Nucleus accumbens (tissue), 56 donors: Measurements from ENCODE around the gene HIVEP3.

ENCODE experiments used
- DNase-seq, 56 donors: peaks; one replicate each; lab custom pipeline; 2025; lab: John Stamatoyannopoulos, UW

The HIVEP3 gene

GRCh38 chr1:41768583-41768982, 150.1 kb downstream of the HIVEP3 start:
- no peak for DNase-seq

GRCh38 chr1:41767534-41768525, 150.9 kb downstream of the HIVEP3 start:
- no peak for DNase-seq

- DNase-seq, result no peak
Measured at GRCh38 chr1:41766546-41766945, 152.2 kb downstream of the HIVEP3 start.

DNA sequence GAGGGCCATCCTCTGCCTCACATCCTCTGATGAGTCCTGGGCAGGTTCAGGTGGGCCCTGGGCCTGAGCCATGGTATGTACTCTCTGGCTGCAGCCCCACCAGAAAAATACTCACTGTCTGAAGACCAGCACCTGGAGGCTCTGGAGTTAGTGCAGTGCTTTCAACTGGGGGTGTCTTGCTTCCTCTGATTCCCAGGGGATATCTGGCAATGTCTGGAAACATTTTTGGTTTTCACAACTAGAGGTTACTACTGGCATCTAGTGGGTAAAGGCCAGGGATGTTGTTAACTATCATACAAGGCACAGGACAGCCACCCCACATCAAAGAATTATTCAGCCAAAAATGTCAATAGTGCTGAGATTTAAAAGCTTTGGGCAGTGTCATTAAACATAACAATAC, 152.7 kb downstream of the HIVEP3 start:
- DNase-seq, result no peak

DNA sequence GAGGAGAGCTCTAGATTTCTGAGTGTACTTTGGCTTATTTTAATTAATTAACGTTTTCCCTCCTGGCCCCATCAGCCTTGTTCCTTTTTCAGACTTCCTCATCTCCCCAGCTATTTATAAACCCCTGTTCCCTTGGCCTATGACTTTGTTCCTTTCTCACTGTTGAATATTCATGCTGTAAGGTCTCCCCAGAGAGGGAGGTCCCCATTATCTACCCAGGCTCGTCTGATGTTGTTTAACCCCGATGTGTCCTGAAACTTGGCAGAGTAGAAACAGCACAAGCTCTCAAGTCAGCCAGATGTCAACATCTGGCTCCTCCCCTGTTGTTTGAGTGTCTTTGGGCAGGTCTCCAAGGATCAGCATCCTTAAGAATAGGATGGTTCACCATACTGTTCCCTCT, 153.6 kb downstream of the HIVEP3 start:
- DNase-seq, result no peak

DNA sequence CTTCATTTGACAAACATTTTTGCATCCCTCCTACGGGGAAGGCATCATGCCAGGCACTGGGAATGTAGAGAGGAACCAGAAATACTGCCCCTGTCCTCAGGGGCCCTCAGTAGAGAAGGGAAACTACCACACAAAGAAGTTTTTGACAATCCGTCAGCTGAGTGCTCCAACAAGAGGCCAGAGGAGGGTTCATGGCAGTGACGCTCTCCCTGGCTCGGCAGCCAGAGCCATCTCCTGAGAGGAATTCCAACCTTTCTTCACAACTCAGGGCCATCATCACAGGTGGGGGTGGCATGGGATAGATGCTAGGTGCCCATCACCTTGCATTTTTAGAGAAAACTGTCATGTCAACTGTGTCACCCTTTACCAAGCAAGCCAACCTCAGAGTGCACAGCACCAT, 154.1 kb downstream of the HIVEP3 start:
- DNase-seq, result peak in 7 of 56 donors; percentile 11 to 35 (median 21)

DNA sequence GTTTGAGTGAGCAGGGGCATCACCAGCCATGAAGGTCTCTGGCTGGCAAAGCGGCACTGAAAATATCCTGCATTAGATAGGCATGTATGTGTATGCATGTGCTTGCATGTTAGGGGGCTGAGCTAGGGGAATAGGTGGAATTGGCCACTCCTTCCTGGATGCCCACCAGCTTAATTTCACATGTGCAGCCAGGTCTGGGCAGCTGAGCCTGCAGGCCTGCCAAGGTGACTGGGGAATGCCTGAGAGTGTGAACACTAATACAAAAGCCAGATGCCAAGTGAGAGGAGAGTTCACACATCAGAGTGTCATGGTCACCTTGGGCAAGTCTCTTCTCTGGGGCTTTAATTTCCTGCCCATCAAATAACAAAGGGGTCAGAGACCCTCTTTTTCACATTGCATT, 155.9 kb downstream of the HIVEP3 start:
- no peak for DNase-seq

- no peak for DNase-seq
Measured at GRCh38 chr1:41762251-41762650, 156.5 kb downstream of the HIVEP3 start.

DNA sequence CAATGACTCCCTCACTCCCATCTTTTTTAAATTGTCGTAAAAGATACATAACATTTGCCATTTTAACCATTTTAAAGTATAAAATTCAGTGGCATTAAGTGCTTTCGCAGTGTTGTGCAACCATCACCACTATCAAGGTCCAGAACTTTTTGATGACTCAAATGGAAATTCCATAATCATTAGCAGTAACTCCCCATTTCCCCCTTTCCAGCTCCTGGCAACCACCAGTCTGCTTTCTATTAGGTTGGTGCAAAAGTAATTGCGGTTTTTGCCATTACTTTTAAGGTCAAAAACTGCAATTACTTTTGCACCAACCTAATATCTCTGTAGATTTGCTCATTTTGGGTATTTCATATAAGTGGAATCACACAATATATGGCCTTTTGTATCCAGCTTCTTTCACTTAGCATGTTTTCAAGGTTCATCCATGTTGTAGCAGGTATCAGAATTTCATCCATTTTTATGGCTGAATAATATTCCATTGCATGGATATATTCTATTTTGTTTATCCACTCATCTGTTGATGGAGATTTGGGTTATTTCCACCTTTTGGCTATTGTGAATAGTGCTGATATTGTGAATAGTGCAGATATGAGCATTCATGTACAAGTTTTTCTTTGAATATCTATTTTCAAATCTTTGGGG, 159.7 kb downstream of the HIVEP3 start:
- no peak for DNase-seq

GRCh38 chr1:41758500-41758899, 160.2 kb downstream of the HIVEP3 start:
- no peak for DNase-seq

GRCh38 chr1:41754540-41754939, 164.2 kb downstream of the HIVEP3 start:
- DNase-seq, result no peak

DNA sequence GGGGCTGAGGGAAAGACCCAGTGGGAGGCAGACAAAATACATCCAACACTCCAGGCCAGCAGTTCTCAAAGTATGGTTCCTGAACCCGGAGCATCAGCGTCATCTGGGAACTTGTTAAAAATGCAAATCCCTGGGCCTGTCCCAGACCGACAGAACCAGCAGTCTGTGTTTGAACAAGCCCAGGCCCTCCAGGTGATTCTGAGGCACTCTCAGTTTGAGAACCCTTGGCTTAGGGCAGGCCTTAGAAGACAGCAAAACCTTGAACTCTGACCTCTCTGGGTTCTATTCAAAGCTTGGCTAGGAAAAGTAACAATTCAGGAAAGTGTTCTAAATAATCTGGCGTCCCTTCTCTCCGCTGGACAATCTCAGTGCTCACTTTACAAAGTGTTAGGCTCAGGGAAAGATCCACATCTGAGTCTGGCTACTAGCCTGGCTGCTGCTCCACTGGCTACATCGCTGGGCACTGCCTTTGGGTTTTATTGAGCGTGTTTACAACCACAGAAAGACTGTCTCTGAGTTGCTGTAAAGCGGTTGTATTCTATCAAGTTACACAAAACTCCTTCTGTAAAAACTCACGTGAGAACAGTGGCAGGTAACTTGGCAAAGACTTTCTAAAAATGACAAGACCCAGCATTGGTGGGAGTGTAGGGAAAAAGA, 166.1 kb downstream of the HIVEP3 start:
- DNase-seq, result no peak

GRCh38 chr1:41751804-41752513, 166.8 kb downstream of the HIVEP3 start:
- DNase-seq, result peak in 1 of 56 donors; percentile 17

- no peak for DNase-seq
Measured at GRCh38 chr1:41749991-41750745, 168.6 kb downstream of the HIVEP3 start.

GRCh38 chr1:41745022-41745421, 173.7 kb downstream of the HIVEP3 start:
- DNase-seq, result no peak

DNA sequence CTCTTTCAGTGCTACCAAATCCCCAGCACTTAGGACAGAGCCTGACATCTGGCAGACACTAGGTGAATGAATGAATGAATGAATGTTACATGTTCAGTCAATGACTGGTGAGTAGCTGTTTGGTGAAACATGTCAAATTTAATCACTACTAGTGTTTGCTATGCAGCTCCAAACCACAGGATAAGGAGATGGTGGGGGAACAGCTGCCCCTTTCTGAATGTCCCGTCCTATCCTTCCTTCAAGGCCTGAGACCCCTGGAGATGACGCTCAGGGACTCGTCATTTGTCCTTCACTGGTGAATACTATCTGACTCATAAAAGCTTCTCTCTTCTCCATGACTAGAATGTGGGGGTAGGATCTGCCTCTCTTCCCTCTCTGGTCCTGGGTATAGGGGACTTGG, 175.4 kb downstream of the HIVEP3 start:
- no peak for DNase-seq

DNA sequence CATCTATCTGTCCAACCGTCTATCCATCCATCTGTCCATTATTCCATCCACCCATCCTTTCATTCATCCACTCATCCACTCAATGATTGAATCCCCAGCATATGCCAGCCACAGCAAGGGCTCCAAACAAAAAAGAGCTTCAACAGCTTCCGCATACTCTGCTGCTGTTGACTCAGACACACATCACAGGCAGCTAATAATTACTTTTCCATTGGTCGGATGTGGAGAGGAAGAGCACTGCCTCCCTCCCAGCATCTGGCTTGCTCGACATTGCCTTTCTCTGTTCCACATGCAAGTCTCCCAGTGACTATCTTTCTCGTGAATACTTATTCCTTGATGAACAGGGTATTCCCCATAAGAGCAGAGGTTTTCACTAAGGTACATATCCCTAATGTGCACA, 176.5 kb downstream of the HIVEP3 start:
- peak in 8 of 56 donors; percentile 13 to 37 (median 19) for DNase-seq

- DNase-seq, result no peak
Measured at GRCh38 chr1:41741244-41741643, 177.5 kb downstream of the HIVEP3 start.

DNA sequence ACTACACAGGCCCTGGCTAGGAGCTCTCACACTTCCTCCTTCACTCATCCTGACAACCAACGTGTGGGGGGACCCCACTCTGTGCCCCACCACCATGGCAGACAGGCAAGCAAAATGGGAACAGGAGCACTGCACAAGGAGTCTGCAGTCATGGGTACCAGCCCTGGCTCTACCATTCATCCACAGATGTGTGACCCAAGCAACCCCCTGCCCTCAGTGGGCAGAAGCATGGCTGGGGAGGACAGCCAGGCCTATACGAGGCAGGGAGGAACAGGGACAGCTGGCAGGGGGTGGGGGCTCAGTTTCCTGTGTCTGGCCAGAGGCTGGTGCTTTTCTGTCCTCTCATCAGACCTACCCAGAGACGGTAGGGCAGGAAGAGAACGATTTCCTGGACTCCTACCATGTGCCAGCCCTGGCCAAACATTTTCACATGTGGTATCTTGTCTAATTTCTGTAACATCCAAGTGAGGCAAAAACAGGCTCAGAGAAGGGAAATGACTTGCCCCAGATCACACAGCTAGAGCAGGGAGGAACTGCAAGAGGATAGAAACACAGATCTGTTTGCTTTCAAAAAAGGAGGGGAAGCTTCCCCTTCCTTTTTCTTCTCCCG, 178.0 kb downstream of the HIVEP3 start:
- no peak for DNase-seq
